CMK (cell line): ENCODE data around the gene TMBIM6.
"Not testable (repeated sequence)": the region's sequence is repeated elsewhere in the genome, so short reads cannot be mapped to it uniquely, and the experiment has no call there.

Source experiments
- DNase-seq: peaks from one replicate; pipeline ENCODE4 v3.0.0-alpha.2; 2010; ENCODE audit warnings: low read depth

Gene TMBIM6

GRCh38 chr12:49777341-49777740 lies 36.0 kb downstream of the TMBIM6 start:
- no peak for DNase-seq

- no peak for DNase-seq
These were observed 36.7 kb downstream of the TMBIM6 start for GRCh38 chr12:49777800-49778748.

- no peak for DNase-seq
These were observed 38.2 kb downstream of the TMBIM6 start for GRCh38 chr12:49779581-49779980.

- DNase-seq: not testable (repeated sequence)
These were observed 39.6 kb downstream of the TMBIM6 start for GRCh38 chr12:49780914-49781313.

GRCh38 chr12:49783917-49784676 lies 42.7 kb downstream of the TMBIM6 start:
- no peak for DNase-seq

- DNase-seq: no peak
These were observed 43.5 kb downstream of the TMBIM6 start for GRCh38 chr12:49784756-49785409.

- DNase-seq: no peak
These were observed 46.3 kb downstream of the TMBIM6 start for GRCh38 chr12:49787672-49788071.

- DNase-seq: no peak
These were observed 48.6 kb downstream of the TMBIM6 start for GRCh38 chr12:49789992-49790391.

- DNase-seq: no peak
These were observed 49.6 kb downstream of the TMBIM6 start for GRCh38 chr12:49790741-49791555.

GRCh38 chr12:49791700-49792099 lies 50.3 kb downstream of the TMBIM6 start:
- no peak for DNase-seq

- DNase-seq: no peak
These were observed 51.0 kb downstream of the TMBIM6 start for GRCh38 chr12:49792181-49792970.

GRCh38 chr12:49792976-49793580 lies 51.7 kb downstream of the TMBIM6 start:
- no peak for DNase-seq

- no peak for DNase-seq
These were observed 52.3 kb downstream of the TMBIM6 start for GRCh38 chr12:49793620-49794019.

GRCh38 chr12:49794021-49794420 lies 52.7 kb downstream of the TMBIM6 start:
- DNase-seq: no peak

GRCh38 chr12:49794811-49795653 lies 53.7 kb downstream of the TMBIM6 start:
- no peak for DNase-seq

- DNase-seq: no peak
These were observed 54.3 kb downstream of the TMBIM6 start for GRCh38 chr12:49795654-49796105.

- no peak for DNase-seq
These were observed 54.8 kb downstream of the TMBIM6 start for GRCh38 chr12:49796155-49796554.

GRCh38 chr12:49796606-49797448 lies 55.5 kb downstream of the TMBIM6 start:
- DNase-seq: no peak

- DNase-seq: no peak
These were observed 56.1 kb downstream of the TMBIM6 start for GRCh38 chr12:49797449-49797776.
